ENCODE data around the gene LMAN2.

DNA sequence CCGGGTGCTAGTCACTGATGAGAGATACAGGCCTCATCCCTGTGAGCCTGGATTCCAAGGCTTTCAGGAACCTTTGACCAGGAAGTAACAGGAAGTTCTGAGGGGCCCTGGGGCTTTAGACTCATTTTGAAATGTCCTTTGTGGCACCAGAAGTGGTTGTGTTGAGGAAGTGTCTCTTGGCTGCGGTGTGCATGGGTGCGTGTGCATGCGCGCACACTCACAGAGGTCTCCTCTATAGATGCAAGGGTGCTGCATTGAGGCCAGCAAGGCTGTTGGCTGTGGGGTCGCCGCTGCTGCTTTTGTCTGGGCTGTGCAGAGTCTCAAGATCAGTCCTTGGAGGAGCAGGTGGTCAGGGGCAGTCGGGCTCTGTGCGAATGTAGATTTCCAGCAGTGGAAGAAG, 55.5 kb downstream of the LMAN2 start:
- TF ChIP-seq EZH2phosphoT487 (IDR thresholded peaks at IDR 0.05; ENCODE audit: borderline replicate concordance, low read depth, low read length) = no peak
- TF ChIP-seq, protein P1, sequence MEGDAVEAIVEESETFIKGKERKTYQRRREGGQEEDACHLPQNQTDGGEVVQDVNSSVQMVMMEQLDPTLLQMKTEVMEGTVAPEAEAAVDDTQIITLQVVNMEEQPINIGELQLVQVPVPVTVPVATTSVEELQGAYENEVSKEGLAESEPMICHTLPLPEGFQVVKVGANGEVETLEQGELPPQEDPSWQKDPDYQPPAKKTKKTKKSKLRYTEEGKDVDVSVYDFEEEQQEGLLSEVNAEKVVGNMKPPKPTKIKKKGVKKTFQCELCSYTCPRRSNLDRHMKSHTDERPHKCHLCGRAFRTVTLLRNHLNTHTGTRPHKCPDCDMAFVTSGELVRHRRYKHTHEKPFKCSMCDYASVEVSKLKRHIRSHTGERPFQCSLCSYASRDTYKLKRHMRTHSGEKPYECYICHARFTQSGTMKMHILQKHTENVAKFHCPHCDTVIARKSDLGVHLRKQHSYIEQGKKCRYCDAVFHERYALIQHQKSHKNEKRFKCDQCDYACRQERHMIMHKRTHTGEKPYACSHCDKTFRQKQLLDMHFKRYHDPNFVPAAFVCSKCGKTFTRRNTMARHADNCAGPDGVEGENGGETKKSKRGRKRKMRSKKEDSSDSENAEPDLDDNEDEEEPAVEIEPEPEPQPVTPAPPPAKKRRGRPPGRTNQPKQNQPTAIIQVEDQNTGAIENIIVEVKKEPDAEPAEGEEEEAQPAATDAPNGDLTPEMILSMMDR (conservative IDR thresholded peaks at IDR 0.05; ENCODE audit: low read length) = no peak

Measured in OCI-LY7 (cell line).